SK-N-SH (cell line): ENCODE results near the gene HDAC4.

ENCODE experiments used
- CTCF ChIP-seq: fragments of 200-600 bp; sonication (generic); IDR thresholded peaks from 2 replicates; pipeline ENCODE4 v1.6.1; 2017; ENCODE audit warnings: antibody characterized with exemption, mild to moderate bottlenecking, moderate library complexity
- EP300 ChIP-seq, 2 experiments: IDR thresholded peaks; 2 replicates each; pipeline versions ENCODE4 v1.4.0 to v1.6.1; 2012; ENCODE audit warnings: borderline replicate concordance in 1 of 2, low read depth in 1 of 2, low read length in 1 of 2
- MAX ChIP-seq: IDR thresholded peaks from 2 replicates; pipeline ENCODE4 v1.4.0; 2012; ENCODE audit warnings: low read depth
- NFIC ChIP-seq: IDR thresholded peaks from 2 replicates; pipeline ENCODE4 v1.4.0; 2012; ENCODE audit warnings: borderline replicate concordance
- POLR2AphosphoS5 ChIP-seq: IDR thresholded peaks from 2 replicates; pipeline ENCODE4 v1.6.1; 2012; ENCODE audit warnings: low read depth, low read length
- RAD21 ChIP-seq: IDR thresholded peaks from 2 replicates; pipeline ENCODE4 v1.6.1; 2012; ENCODE audit warnings: mild to moderate bottlenecking, low read length
- RCOR1 ChIP-seq: fragments of 150-350 bp; IDR thresholded peaks from 2 replicates; pipeline ENCODE4 v1.6.1; 2017; ENCODE audit warnings: antibody characterized with exemption, low read length
- REST ChIP-seq: IDR thresholded peaks from 2 replicates; pipeline ENCODE4 v1.6.1; 2012; ENCODE audit warnings: mild to moderate bottlenecking, low read depth, low read length, moderate library complexity
- SMC3 ChIP-seq: IDR thresholded peaks from 2 replicates; pipeline ENCODE4 v1.6.1; 2012; ENCODE audit warnings: low read depth, low read length, improper control_type of control experiment

- TF ChIP-seq CTCF: no peak
- no peak for TF ChIP-seq EP300 (IDR thresholded peaks at IDR 0.05; ENCODE audit: borderline replicate concordance in 1 of 2, low read depth in 1 of 2, low read length in 1 of 2)
- no peak for TF ChIP-seq NFIC
- TF ChIP-seq SMC3: no peak
- no peak for TF ChIP-seq RAD21
- no peak for TF ChIP-seq MAX
- TF ChIP-seq POLR2AphosphoS5: no peak
- TF ChIP-seq REST: no peak
- no peak for TF ChIP-seq RCOR1
Observed at GRCh38 chr2:239300242-239300641, 100.6 kb downstream of the HDAC4 start.
